ENCODE data around the gene IFNA21. TPM values are rescaled to one million over a fixed set of nuclear protein-coding genes. Genes with fewer than 3 reads are reported as not detected.
A peak's percentile ranks its signal among the peaks of the same experiment; 100 is the strongest.
"Not testable (repeated sequence)": the region's sequence is repeated elsewhere in the genome, so short reads cannot be mapped to it uniquely, and the experiment has no call there.

The IFNA21 gene
- not detected for total RNA-seq

- H3K27me3 ChIP-seq; H3K4me1 ChIP-seq; H3K9me3 ChIP-seq; in situ Hi-C loops (cut with MboI; ENCODE audit: low pct_ligation_motif_present in 1 of 4, low pct_unique_long_range_greater_than_20kb in 1 of 4, low sequenced_read_pairs in 3 of 4); H3K27ac ChIP-seq; DNase-seq; H3K36me3 ChIP-seq; intact Hi-C loops (cut with DNase I; ENCODE audit: low total_unique reads); H3K4me3 ChIP-seq: not testable (repeated sequence)
- WGBS, 2 donors (ENCODE audit: low coverage in 1 of 2): 60 to 66% methylated on average over 1 to 2 of the region's 2 CpGs
Measured at GRCh38 chr9:21166560-21166959, at the start of gene IFNA21. IFNA21 (minus strand) TSS chr9:21166660; CDS start chr9:21166612, 48 bp downstream.

GRCh38 chr9:21213411-21214326 is 47.2 kb upstream of the IFNA21 start:
- H3K27ac ChIP-seq; H3K27me3 ChIP-seq; H3K4me1 ChIP-seq; intact Hi-C loops (cut with DNase I; ENCODE audit: low total_unique reads); H3K9me3 ChIP-seq; H3K4me3 ChIP-seq; H3K36me3 ChIP-seq; in situ Hi-C loops (cut with MboI; ENCODE audit: low pct_ligation_motif_present in 1 of 4, low pct_unique_long_range_greater_than_20kb in 1 of 4, low sequenced_read_pairs in 3 of 4); DNase-seq: not testable (repeated sequence)
- WGBS, 2 donors (ENCODE audit: low coverage in 1 of 2): 49 to 72% methylated on average over 2 to 5 of the region's 5 CpGs
- TF ChIP-seq CTCF (IDR thresholded peaks at IDR 0.05): peak in 1 of 5 experiments; percentile 22

- H3K36me3 ChIP-seq; H3K27me3 ChIP-seq; H3K4me3 ChIP-seq; DNase-seq; in situ Hi-C loops (cut with MboI; ENCODE audit: low pct_ligation_motif_present in 1 of 4, low pct_unique_long_range_greater_than_20kb in 1 of 4, low sequenced_read_pairs in 3 of 4); H3K27ac ChIP-seq; intact Hi-C loops (cut with DNase I; ENCODE audit: low total_unique reads); H3K4me1 ChIP-seq; H3K9me3 ChIP-seq: not testable (repeated sequence)
- 77% methylated on average over 2 of the region's 2 CpGs; no CpG with 5 or more reads in 1 of the 2 donors for WGBS, 2 donors (ENCODE audit: low coverage in 1 of 2)
Measured at GRCh38 chr9:21212160-21212559, 45.7 kb upstream of the IFNA21 start.

- H3K27ac ChIP-seq; H3K36me3 ChIP-seq; H3K27me3 ChIP-seq; DNase-seq; H3K9me3 ChIP-seq; intact Hi-C loops (cut with DNase I; ENCODE audit: low total_unique reads); H3K4me1 ChIP-seq; H3K4me3 ChIP-seq; in situ Hi-C loops (cut with MboI; ENCODE audit: low pct_ligation_motif_present in 1 of 4, low pct_unique_long_range_greater_than_20kb in 1 of 4, low sequenced_read_pairs in 3 of 4): not testable (repeated sequence)
- WGBS, 2 donors (ENCODE audit: low coverage in 1 of 2): 95% methylated on average over 2 of the region's 2 CpGs; no CpG with 5 or more reads in 1 of the 2 donors
Measured at GRCh38 chr9:21210782-21211181, 44.3 kb upstream of the IFNA21 start.

- no peaks in the 10 kb centered on the region for H3K9me3 ChIP-seq
- WGBS, 2 donors (ENCODE audit: low coverage in 1 of 2): 88% methylated on average over 7 of the region's 7 CpGs; no CpG with 5 or more reads in 1 of the 2 donors
- no peak for DNase-seq
- intact Hi-C loops (cut with DNase I; ENCODE audit: low total_unique reads): no loop called here
- H3K27me3 ChIP-seq: no peaks in the 10 kb centered on the region
- H3K4me1 ChIP-seq: no peaks in the 10 kb centered on the region
- in situ Hi-C loops (cut with MboI; ENCODE audit: low pct_ligation_motif_present in 1 of 4, low pct_unique_long_range_greater_than_20kb in 1 of 4, low sequenced_read_pairs in 3 of 4): no loop called here
- no peak overlapping the region for H3K27ac ChIP-seq
- no peaks in the 10 kb centered on the region for H3K36me3 ChIP-seq
- TF ChIP-seq CTCF (IDR thresholded peaks at IDR 0.05) (no peak), EP300 (IDR thresholded peaks at IDR 0.05; ENCODE audit: low read depth) (no peak), POLR2A (IDR thresholded peaks at IDR 0.05) (no peak), POLR2AphosphoS5 (IDR thresholded peaks at IDR 0.05) (no peak)
- H3K4me3 ChIP-seq: no peak overlapping the region
Measured at GRCh38 chr9:21210311-21210710, 43.9 kb upstream of the IFNA21 start.

GRCh38 chr9:21207043-21207442 is 40.6 kb upstream of the IFNA21 start, which contains the start of gene IFNA10:
IFNA10 (minus strand) TSS chr9:21207143; CDS start chr9:21207097, 46 bp downstream.
- intact Hi-C loops (cut with DNase I; ENCODE audit: low total_unique reads); H3K9me3 ChIP-seq; H3K4me1 ChIP-seq; DNase-seq; H3K4me3 ChIP-seq; H3K27ac ChIP-seq; H3K36me3 ChIP-seq; in situ Hi-C loops (cut with MboI; ENCODE audit: low pct_ligation_motif_present in 1 of 4, low pct_unique_long_range_greater_than_20kb in 1 of 4, low sequenced_read_pairs in 3 of 4); H3K27me3 ChIP-seq: not testable (repeated sequence)
- WGBS, 2 donors (ENCODE audit: low coverage in 1 of 2): 81 to 89% methylated on average over 2 to 3 of the region's 3 CpGs
